Uterus (tissue), 4 donors: ENCODE results near the gene ARHGAP9. TPM values are rescaled to one million over a fixed set of nuclear protein-coding genes. Genes with fewer than 3 reads are reported as not detected.
"Not testable (repeated sequence)": the region's sequence is repeated elsewhere in the genome, so short reads cannot be mapped to it uniquely, and the experiment has no call there.

Experiments used
- DNase-seq, 2 donors: peaks; one replicate each; pipeline ENCODE4 v3.0.0-alpha.2; 2019 to 2020
- H3K27ac ChIP-seq, 2 donors: fragments of 200-600 bp; sonication (generic); 1 replicate in 1 of 2; 2 replicates in 1 of 2; pipeline ENCODE4 v1.5.1; 2016 to 2018
- H3K27me3 ChIP-seq, 2 donors: fragments of 200-600 bp; sonication (generic); one replicate each; pipeline ENCODE4 v1.5.1; 2018 to 2019; ENCODE audit warnings: control low read depth in 1 of 2
- H3K36me3 ChIP-seq, 2 donors: fragments of 200-600 bp; sonication (generic); one replicate each; pipeline ENCODE4 v1.5.1; 2019; ENCODE audit warnings: control low read depth in 1 of 2
- H3K4me1 ChIP-seq, 2 donors: fragments of 200-600 bp; sonication (generic); one replicate each; pipeline ENCODE4 v1.5.1; 2018 to 2019; ENCODE audit warnings: control low read depth in 1 of 2
- H3K4me3 ChIP-seq, 2 donors: fragments of 200-600 bp; sonication (generic); 1 replicate in 1 of 2; 2 replicates in 1 of 2; pipeline ENCODE4 v1.5.1; 2018 to 2019; ENCODE audit warnings: mild to moderate bottlenecking in 1 of 2
- H3K9me3 ChIP-seq, 2 donors: fragments of 200-600 bp; sonication (generic); one replicate each; pipeline ENCODE4 v1.5.1; 2019; ENCODE audit warnings: control low read depth in 1 of 2
- POLR2A ChIP-seq, 2 donors: fragments of 450-650 bp; IDR thresholded peaks; one replicate each; pipeline ENCODE4 v1.6.1; 2016; ENCODE audit warnings: antibody characterized with exemption in 2 of 2, mild to moderate bottlenecking in 1 of 2, moderate library complexity in 1 of 2
- intact Hi-C: fragments of 100-400 bp; cut with DNase I; formaldehyde crosslinking; loops from one replicate; pipeline ENCODE4 v1.15.1; 2023; ENCODE audit warnings: low total_unique reads
- total RNA-seq, 4 donors: library from RNA; depleted of rRNA in 3 of 4; stranded (reverse); fragments of >200 nt in 3 of 4; gene quantifications; one replicate each; pipeline versions ENCODE4 v1.1.0 to v1.2.4, GENCODE V29; 2014 to 2023
- TF ChIP-seq, protein P1 (sequence below), 4 experiments: fragments of 200-600 bp in 2 of 4; fragments of 450-650 bp in 2 of 4; sonication (generic) in 2 of 4; IDR thresholded peaks; one replicate each; pipeline ENCODE4 v1.5.1; 2016 to 2019; ENCODE audit warnings: antibody characterized with exemption in 4 of 4, mild to moderate bottlenecking in 2 of 4, moderate library complexity in 1 of 4
- donor health status: DM: yes; HTN: yes; CAD: no.

Gene ARHGAP9
- total RNA-seq, 4 donors from 2014 or later, result 1.5 to 8.1 (median 3.3) TPM

DNA sequence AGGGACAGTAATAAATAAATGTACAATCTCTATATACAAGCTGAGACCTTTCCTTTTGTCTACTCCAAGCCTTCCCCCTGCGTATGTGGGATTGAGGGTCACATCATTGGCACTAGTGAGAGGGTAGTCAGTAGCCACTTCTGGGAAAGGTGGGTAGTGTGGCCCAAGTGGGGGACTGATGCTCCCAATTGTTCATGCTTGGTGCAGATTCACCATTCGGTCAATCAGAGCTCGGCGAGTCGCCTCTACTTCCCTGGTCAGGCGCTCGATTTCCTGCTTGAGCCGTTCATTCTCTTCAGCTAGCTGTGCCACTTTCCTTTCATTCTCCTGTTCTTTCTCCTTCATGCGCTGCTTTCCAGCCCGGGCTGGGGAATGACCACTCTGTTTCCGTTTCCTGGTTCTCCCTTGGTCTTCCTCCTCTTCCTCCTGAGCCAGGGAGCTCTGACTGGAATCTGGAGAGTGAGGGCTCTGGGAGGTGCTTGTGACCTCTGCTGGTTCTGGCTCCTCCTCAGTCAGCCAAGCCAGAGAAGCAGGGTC lies 37.0 kb upstream of the ARHGAP9 start:
- Histone ChIP-seq H3K4me3 (no peak overlapping the region), H3K36me3 (no peaks in the 10 kb centered on the region), H3K4me1 (peaks cover 2 to 8% of the 10 kb centered on the region in 2 donors), H3K27ac (no peak overlapping the region), H3K9me3 (no peaks in the 10 kb centered on the region), H3K27me3 (no peaks in the 10 kb centered on the region)
- DNase-seq, result no peak
- TF ChIP-seq POLR2A (IDR thresholded peaks at IDR 0.05), result no peak
- TF ChIP-seq, protein P1, sequence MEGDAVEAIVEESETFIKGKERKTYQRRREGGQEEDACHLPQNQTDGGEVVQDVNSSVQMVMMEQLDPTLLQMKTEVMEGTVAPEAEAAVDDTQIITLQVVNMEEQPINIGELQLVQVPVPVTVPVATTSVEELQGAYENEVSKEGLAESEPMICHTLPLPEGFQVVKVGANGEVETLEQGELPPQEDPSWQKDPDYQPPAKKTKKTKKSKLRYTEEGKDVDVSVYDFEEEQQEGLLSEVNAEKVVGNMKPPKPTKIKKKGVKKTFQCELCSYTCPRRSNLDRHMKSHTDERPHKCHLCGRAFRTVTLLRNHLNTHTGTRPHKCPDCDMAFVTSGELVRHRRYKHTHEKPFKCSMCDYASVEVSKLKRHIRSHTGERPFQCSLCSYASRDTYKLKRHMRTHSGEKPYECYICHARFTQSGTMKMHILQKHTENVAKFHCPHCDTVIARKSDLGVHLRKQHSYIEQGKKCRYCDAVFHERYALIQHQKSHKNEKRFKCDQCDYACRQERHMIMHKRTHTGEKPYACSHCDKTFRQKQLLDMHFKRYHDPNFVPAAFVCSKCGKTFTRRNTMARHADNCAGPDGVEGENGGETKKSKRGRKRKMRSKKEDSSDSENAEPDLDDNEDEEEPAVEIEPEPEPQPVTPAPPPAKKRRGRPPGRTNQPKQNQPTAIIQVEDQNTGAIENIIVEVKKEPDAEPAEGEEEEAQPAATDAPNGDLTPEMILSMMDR (IDR thresholded peaks at IDR 0.05), result no peak
- intact Hi-C loops, result no loop called here

DNA sequence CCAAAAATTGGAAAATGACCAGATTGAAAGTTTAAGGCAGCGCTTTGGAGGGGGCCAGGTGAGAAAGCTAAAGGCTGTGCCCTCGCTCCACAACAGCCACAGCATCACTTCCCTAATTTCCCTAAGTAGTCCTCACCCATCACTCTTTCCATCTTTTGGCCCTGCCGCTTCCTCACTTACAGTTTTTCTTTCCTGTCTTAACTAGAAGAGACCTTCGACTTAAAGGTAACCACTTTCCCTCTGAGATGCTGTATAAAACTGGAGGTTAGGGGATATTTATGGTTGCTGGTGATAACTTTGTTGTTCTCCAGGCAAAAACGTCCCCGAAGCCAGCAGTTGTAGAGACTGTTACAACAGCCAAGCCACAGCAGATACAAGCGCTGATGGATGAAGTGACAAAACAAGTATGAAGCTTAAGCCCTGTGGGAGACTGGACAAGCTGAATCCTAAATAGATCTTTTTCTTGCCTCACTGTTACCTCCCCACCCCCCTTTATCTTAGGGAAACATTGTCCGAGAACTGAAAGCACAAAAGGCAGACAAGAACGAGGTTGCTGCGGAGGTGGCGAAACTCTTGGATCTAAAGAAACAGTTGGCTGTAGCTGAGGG lies 36.4 kb upstream of the ARHGAP9 start:
- TF ChIP-seq POLR2A (IDR thresholded peaks at IDR 0.05), result no peak
- TF ChIP-seq, protein P1 (IDR thresholded peaks at IDR 0.05), result no peak

DNA sequence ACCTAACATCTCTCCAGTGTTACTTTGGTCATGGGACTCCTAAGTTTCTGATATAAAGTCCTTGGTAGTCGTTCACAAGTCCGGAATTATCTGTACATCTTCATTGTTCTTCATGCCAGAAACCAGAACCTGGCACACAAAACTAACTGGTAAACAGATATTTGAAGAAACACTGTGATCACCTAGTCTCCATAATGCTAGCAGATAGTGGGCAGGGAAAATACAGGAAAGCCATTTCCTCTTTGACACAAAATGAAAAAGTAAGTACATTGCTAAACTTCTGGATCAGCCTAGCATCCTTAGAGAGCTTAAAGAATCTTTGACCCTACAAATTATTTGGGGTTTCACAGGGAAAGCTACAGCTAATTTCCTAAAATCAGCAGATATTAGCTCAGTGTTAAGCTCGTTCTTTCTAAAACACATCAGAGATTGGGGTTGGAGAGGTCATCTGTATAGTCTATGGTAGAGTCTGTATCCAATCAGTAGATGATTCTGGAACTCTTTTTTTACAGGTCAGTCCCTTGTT lies 35.8 kb upstream of the ARHGAP9 start:
- Histone ChIP-seq H3K4me1 (peaks cover 2 to 8% of the 10 kb centered on the region in 2 donors), H3K4me3 (no peak overlapping the region), H3K27ac (no peak overlapping the region), H3K27me3 (no peaks in the 10 kb centered on the region), H3K9me3 (no peaks in the 10 kb centered on the region), H3K36me3 (no peaks in the 10 kb centered on the region)
- TF ChIP-seq POLR2A (IDR thresholded peaks at IDR 0.05), result no peak
- TF ChIP-seq, protein P1 (IDR thresholded peaks at IDR 0.05), result no peak
- intact Hi-C loops, result no loop called here
- DNase-seq, result no peak

More for the DNA sequence above, 36.4 kb upstream of the ARHGAP9 start:
- no peak overlapping the region for H3K4me3 ChIP-seq
- H3K9me3 ChIP-seq, result no peaks in the 10 kb centered on the region
- H3K27me3 ChIP-seq, result no peaks in the 10 kb centered on the region
- H3K27ac ChIP-seq, result no peak overlapping the region
- intact Hi-C loops, result no loop called here
- peaks cover 2 to 8% of the 10 kb centered on the region in 2 donors for H3K4me1 ChIP-seq
- no peak for DNase-seq
- no peaks in the 10 kb centered on the region for H3K36me3 ChIP-seq

DNA sequence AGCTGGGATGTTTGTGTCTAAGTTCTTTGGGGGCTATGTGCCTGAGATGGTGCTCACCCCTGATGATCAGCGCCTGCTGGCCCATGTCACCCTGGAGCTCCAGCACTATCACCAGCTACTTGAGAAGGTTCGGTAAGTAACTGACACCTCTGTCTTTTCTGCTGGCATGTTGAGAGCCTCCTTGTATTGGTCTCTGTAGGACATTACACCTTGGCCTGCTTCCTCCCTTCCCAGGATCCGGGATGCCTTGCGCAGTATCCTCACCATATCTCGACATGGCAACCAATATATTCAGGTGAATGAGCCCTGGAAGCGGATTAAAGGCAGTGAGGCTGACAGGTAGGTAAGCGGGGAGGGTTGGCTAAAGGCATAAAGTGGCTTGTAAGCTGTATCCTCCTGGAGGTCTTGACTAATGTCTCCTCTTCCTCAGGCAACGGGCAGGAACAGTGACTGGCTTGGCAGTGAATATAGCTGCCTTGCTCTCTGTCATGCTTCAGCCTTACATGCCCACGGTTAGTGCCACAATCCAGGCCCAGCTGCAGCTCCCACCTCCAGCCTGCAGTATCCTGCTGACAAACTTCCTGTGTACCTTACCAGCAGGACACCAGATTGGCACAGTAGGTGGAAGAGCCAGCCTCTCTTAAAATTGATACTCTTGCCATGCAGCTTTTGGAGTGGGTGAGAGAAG lies 35.2 kb upstream of the ARHGAP9 start:
- Histone ChIP-seq H3K36me3 (no peaks in the 10 kb centered on the region), H3K9me3 (no peaks in the 10 kb centered on the region), H3K4me1 (peaks cover 2 to 8% of the 10 kb centered on the region in 2 donors), H3K27me3 (no peaks in the 10 kb centered on the region), H3K4me3 (no peak overlapping the region), H3K27ac (no peak overlapping the region)
- intact Hi-C loops, result no loop called here
- no peak for DNase-seq
- no peak for TF ChIP-seq POLR2A (IDR thresholded peaks at IDR 0.05)
- TF ChIP-seq, protein P1 (IDR thresholded peaks at IDR 0.05), result no peak

DNA sequence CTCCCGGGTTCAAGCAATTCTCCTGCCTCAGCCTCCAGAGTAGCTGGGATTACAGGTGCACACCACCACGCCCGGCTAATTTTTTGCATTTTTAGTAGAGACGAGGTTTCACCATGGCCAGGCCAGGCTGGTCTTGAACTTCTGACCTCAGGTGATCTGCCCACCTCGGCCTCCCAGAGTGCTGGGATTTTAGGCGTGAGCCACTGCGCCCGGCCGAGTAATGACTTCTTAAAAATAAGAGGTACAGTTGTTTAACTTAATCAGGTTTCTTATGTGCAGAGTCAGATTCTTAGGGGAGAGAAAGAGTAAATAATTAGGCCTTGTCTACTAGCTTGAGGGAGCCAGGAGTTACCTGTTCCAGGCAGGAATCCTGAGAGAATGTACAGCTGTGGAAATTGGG lies 34.6 kb upstream of the ARHGAP9 start:
- intact Hi-C loops, result not testable (repeated sequence)

DNA sequence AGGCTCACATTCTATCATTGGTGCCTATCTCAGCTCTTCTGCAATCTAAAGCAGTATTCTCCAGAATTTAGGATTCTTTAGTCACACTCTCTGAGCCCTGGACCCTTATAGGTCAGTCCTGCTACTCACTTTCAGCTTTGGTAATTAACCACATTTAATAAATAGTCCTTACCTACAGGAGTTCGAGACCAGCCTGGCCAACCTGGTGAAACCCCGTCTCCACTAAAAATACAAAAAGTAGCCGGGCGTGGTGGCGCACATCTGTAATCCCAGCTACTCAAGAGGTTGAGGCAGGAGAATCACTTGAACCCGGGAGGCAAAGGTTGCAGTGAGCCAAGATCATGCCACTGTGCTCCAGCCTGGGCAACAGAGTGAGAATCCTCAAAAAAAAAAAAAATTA lies 34.0 kb upstream of the ARHGAP9 start:
- DNase-seq, H3K9me3 ChIP-seq, H3K4me1 ChIP-seq, H3K27ac ChIP-seq, intact Hi-C loops, H3K36me3 ChIP-seq, H3K4me3 ChIP-seq, H3K27me3 ChIP-seq: not testable (repeated sequence)

More for the DNA sequence above, 34.6 kb upstream of the ARHGAP9 start:
- H3K27ac ChIP-seq, H3K4me1 ChIP-seq, H3K27me3 ChIP-seq, H3K9me3 ChIP-seq, DNase-seq, H3K4me3 ChIP-seq, H3K36me3 ChIP-seq: not testable (repeated sequence)
